Thoracic aorta (tissue), 2 donors: ENCODE results near the gene CYP51A1. TPM values are rescaled to one million over a fixed set of nuclear protein-coding genes. Genes with fewer than 3 reads are reported as not detected.

ENCODE experiments used
- ATAC-seq: fragments of 150-250 bp; one replicate; pipeline ENCODE4 v1.8.0; 2017; ENCODE audit warnings: low read depth; ENCODE audit not compliant: insufficient number of reproducible peaks, low FRiP score
- DNase-seq: peaks from one replicate; pipeline ENCODE4 v3.0.0-alpha.2; 2020; ENCODE audit warnings: low spot score
- H3K27ac ChIP-seq, 2 donors: fragments of 200-600 bp; sonication (generic); 1 replicate in 1 of 2; 2 replicates in 1 of 2; pipeline ENCODE4 v1.5.1; 2016; ENCODE audit warnings: mild to moderate bottlenecking in 2 of 2, moderate library complexity in 2 of 2
- H3K27me3 ChIP-seq: fragments of 200-600 bp; sonication (generic); replicated peaks from 2 replicates; pipeline ENCODE4 v1.6.0; 2016; ENCODE audit warnings: mild to moderate bottlenecking; ENCODE audit not compliant: insufficient read depth
- H3K36me3 ChIP-seq: fragments of 200-600 bp; sonication (generic); one replicate; pipeline ENCODE4 v1.5.1; 2016
- H3K4me1 ChIP-seq, 2 donors: fragments of 200-600 bp; sonication (generic); 1 replicate in 1 of 2; 2 replicates in 1 of 2; pipeline versions ENCODE4 v1.5.1 to v1.6.0; 2016; ENCODE audit warnings: low read depth in 2 of 2, mild to moderate bottlenecking in 1 of 2; ENCODE audit not compliant: control insufficient read depth in 1 of 2
- H3K4me3 ChIP-seq: fragments of 200-600 bp; sonication (generic); 2 replicates; pipeline ENCODE4 v1.5.1; 2016; ENCODE audit warnings: mild to moderate bottlenecking
- H3K9me3 ChIP-seq: fragments of 200-600 bp; sonication (generic); 2 replicates; pipeline ENCODE4 v1.5.1; 2016
- total RNA-seq, 2 donors: library from RNA; depleted of rRNA; stranded (reverse); fragments of >200 nt; gene quantifications; one replicate each; pipeline versions ENCODE4 v1.1.0 to v1.2.3, GENCODE V29; 2016
- TF ChIP-seq, protein P1 (sequence below): fragments of 200-600 bp; sonication (generic); IDR thresholded peaks from one replicate; pipeline ENCODE4 v1.5.1; 2019; ENCODE audit warnings: antibody characterized with exemption

Gene CYP51A1
- total RNA-seq, 2 donors from 2014 or later, result 22.6 to 30.7 TPM

DNA sequence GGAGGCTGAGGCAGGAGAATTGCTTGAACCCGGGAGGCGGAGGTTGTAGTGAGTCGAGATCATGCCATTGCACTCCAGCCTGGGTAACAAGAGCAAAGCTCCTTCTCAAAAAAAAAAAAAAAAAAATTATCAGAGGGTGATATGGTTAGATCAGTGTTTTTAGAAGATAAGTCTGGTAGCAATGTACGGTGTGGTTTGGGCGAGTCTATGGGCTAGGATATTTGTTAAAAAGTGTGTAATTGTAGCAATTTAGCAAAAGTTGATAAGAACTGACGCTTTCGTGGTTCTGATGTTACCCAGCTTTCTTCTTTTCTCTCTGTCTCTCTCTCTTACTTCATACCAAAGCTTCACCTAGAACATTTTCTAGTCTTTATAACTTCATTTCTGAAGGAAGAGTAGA lies 6.9 kb upstream of the CYP51A1 start:
- Histone ChIP-seq H3K9me3 (no peaks in the 10 kb centered on the region), H3K36me3 (no peaks in the 10 kb centered on the region), H3K27me3 (no peaks in the 10 kb centered on the region), H3K4me1 (no peaks in the 10 kb centered on the region), H3K27ac (no peak overlapping the region), H3K4me3 (no peak overlapping the region)
- no peak for ATAC-seq
- DNase-seq, result no peak
- TF ChIP-seq, protein P1, sequence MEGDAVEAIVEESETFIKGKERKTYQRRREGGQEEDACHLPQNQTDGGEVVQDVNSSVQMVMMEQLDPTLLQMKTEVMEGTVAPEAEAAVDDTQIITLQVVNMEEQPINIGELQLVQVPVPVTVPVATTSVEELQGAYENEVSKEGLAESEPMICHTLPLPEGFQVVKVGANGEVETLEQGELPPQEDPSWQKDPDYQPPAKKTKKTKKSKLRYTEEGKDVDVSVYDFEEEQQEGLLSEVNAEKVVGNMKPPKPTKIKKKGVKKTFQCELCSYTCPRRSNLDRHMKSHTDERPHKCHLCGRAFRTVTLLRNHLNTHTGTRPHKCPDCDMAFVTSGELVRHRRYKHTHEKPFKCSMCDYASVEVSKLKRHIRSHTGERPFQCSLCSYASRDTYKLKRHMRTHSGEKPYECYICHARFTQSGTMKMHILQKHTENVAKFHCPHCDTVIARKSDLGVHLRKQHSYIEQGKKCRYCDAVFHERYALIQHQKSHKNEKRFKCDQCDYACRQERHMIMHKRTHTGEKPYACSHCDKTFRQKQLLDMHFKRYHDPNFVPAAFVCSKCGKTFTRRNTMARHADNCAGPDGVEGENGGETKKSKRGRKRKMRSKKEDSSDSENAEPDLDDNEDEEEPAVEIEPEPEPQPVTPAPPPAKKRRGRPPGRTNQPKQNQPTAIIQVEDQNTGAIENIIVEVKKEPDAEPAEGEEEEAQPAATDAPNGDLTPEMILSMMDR, result no peak

DNA sequence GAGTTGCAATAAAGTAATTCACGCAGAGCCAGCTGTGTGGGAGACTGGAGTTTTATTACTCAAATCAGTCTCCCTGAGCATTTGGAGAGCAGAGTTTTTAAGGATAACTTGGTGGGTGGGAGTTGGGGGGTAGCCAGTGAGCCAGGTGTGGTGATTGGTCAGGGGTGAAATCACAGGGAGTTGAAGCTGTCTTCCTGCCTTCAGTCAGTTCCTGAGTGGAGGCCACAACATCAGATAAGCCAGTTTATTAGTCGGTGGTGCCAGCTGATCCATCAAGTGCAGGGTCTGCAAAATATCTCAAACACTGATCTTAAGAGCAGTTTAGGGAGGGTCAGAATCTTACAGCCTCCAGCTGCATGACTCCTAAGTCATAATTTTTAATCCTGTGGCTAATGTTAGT lies 3.3 kb upstream of the CYP51A1 start:
- Histone ChIP-seq H3K4me3 (no peak overlapping the region), H3K36me3 (no peaks in the 10 kb centered on the region), H3K4me1 (peaks cover 8 to 10% of the 10 kb centered on the region in 2 donors), H3K27me3 (no peaks in the 10 kb centered on the region), H3K27ac (no peak overlapping the region), H3K9me3 (no peaks in the 10 kb centered on the region)
- no peak for ATAC-seq
- no peak for DNase-seq
- TF ChIP-seq, protein P1, result no peak

DNA sequence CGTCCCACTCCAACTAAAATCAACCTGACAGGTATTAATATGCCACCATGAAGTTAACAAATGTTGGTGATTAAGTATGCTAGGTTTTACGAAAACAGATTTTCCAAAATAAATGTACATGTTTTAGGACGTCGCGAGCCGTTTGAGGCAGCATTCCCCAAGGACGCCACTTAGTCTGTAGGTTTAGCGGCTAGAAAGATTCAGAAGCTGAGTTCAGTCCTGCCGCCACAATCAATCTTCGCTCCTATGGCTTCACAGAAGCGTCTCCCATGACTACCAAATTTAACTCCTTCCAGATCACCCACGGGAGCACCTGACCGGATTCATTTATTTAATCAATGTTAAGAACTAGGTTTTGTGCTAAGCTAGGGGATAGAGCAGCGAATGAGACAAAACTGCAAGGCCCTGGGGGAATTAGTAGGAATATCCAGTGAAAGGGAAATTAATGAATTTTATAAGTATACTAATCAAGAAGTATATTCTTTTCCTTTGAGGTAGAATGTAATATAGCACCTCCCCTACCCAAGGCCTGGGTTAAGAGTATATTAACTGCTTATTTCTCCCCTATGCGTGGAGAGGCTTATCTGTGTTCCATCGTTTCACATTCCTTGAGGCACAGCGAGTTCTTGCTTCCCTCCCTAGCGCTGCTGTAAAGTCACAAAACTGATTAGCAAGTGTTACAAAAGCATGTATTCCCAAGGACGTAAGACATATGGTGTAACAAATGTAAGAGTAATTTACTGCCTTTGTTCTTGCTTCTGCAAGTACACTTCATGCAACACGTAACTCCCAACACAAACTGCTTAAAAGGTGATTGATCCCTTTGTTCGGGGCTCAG lies 994 bp upstream of the CYP51A1 start:
- Histone ChIP-seq H3K27ac (peak overlapping the region; percentile 91 to 95), H3K4me1 (peaks cover 10 to 24% of the 10 kb centered on the region in 2 donors), H3K36me3 (no peaks in the 10 kb centered on the region), H3K4me3 (peak overlapping the region; percentile 95), H3K9me3 (no peaks in the 10 kb centered on the region), H3K27me3 (no peaks in the 10 kb centered on the region)
- no peak for DNase-seq
- TF ChIP-seq, protein P1, result no peak
- ATAC-seq, result no peak

DNA sequence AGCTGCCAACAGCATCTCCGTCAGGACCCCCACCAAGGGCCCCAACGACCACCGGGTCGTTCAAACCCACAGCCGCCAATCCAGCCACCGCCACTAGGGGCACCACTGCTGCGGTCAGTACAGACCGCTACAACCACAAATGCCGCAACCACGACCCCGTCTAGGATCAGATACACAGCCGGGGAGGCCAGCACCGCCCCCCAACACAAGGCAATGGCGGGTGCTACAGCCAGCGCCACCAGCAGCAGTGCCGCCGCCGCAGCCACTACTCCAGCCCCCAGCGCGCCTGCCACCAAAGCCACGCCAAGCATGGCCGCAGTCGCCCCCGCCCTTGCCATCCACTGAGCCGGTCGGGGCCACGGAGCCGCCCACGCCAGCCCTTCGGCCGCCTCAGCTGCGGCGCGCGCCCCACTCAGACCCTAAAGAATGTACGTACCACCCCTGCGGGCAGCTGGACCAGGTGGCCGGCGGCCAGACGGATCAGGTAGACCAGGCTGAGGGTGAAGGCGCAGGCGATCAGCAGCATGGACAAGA lies 473 bp downstream of the CYP51A1 start:
- Histone ChIP-seq H3K4me3 (peak overlapping the region; percentile 95), H3K4me1 (peaks cover 10 to 24% of the 10 kb centered on the region in 2 donors), H3K27me3 (no peaks in the 10 kb centered on the region), H3K9me3 (no peaks in the 10 kb centered on the region), H3K36me3 (no peaks in the 10 kb centered on the region), H3K27ac (peak overlapping the region; percentile 91 to 95)
- peak; percentile 21 for DNase-seq
- peak; percentile 31 for ATAC-seq
- TF ChIP-seq, protein P1, result peak; percentile 77

DNA sequence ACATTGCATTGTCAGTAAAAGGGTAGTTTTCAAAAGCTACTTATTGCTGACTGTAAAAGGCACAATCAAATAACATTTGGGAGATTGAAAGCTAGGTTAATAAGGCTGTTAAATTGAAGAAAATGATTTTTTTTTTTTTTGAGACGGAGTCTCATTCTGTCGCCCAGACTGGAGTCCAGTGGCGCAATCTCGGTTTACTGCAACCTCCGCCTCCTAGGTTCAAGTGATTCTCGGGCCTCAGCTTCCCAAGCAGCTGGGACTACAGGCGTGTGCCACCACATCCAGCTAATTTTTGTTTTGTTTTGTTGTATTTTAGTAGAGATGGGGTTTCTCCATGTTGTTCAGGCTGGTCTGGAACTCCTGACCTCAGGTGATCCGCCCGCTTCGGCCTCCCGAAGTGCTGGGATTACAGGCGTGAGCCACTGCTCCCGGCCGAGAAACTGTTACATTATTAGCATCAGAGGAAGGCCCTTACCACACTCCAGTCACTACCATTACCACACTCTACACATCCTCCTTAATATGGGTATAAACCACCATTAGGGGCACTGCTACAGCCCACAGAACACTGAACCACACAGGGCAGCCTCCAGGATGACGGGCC lies 1.0 kb downstream of the CYP51A1 start:
- Histone ChIP-seq H3K27ac (peak overlapping the region; percentile 91 to 95), H3K4me3 (peak overlapping the region; percentile 95), H3K27me3 (no peaks in the 10 kb centered on the region), H3K4me1 (peaks cover 10 to 24% of the 10 kb centered on the region in 2 donors), H3K9me3 (no peaks in the 10 kb centered on the region), H3K36me3 (no peaks in the 10 kb centered on the region)
- ATAC-seq (peak; percentile 6), DNase-seq (no peak)
- TF ChIP-seq, protein P1, result no peak
